Endothelial cell of umbilical vein (primary cell): Measurements from ENCODE around the gene B3GNT9. TPM values are rescaled to one million over a fixed set of nuclear protein-coding genes. Genes with fewer than 3 reads are reported as not detected.

Experiments
- BruUV-seq: library from RNA; stranded (reverse); fragments of 400-500 nt; replicated peaks from 2 replicates; lab custom pipeline; 2021; lab: Mats Ljungman, UMichigan
- CTCF ChIA-PET: fragments of 300-600, 350-600 bp; sonication (Branson Sonifier 250); formaldehyde crosslinking; loops from one replicate; lab custom pipeline; 2021; ENCODE audit warnings: antibody characterized with exemption, inconsistent platforms; lab: Charles Lee
- POLR2A ChIA-PET: fragments of 300-600, 350-600 bp; sonication (Branson Sonifier 250); formaldehyde crosslinking; loops from one replicate; lab custom pipeline; 2021; ENCODE audit warnings: antibody characterized with exemption, inconsistent platforms; lab: Charles Lee
- DNase-seq: peaks from one replicate; pipeline ENCODE4 v3.0.0-alpha.2; 2011; ENCODE audit warnings: low read depth, low spot score
- FAIRE-seq: peaks from 2 replicates; lab custom pipeline; 2011; peaks lifted over from hg19 to GRCh38; lab: Jason Lieb, UNC
- H2AFZ ChIP-seq: 2 replicates; pipeline ENCODE4 v1.6.0; 2012; ENCODE audit warnings: low read depth, low read length, control low read depth, inconsistent platforms
- H3K27ac ChIP-seq: 2 replicates; pipeline ENCODE4 v1.5.1; 2011; ENCODE audit warnings: low read depth, mild to moderate bottlenecking, control low read depth, low read length, moderate library complexity; ENCODE audit not compliant: insufficient read depth
- H3K27me3 ChIP-seq, 2 experiments: 2 replicates each; pipeline versions ENCODE4 v1.6.0 to v1.6.1; 2011; ENCODE audit warnings: low read length in 2 of 2, mixed read lengths in 1 of 2; ENCODE audit not compliant: control insufficient read depth in 2 of 2, insufficient read depth in 2 of 2
- H3K36me3 ChIP-seq, 2 experiments: 2 replicates in 1 of 2; 3 replicates in 1 of 2; pipeline ENCODE4 v1.5.1; 2011; ENCODE audit warnings: low read length in 2 of 2, mild to moderate bottlenecking in 1 of 2, moderate library complexity in 1 of 2; ENCODE audit not compliant: control insufficient read depth in 2 of 2, insufficient read depth in 2 of 2; ENCODE audit errors: extremely low read depth in 1 of 2
- H3K4me1 ChIP-seq: 3 replicates; pipeline ENCODE4 v1.5.1; 2011; ENCODE audit warnings: mild to moderate bottlenecking, low read length; ENCODE audit not compliant: control insufficient read depth, insufficient read depth; ENCODE audit errors: extremely low read depth
- H3K4me2 ChIP-seq: 2 replicates; pipeline ENCODE4 v1.6.1; 2011; ENCODE audit warnings: low read length, control low read depth, mixed read lengths; ENCODE audit not compliant: insufficient read depth
- H3K4me3 ChIP-seq, 3 experiments: fragments of 200-600 bp in 1 of 3; sonication (generic), shearing (Covaris generic) in 1 of 3; replicated peaks in 1 of 3; 2 replicates each; pipeline ENCODE4 v1.5.1; 2011 to 2016; ENCODE audit warnings: control low read depth in 3 of 3, low read length in 3 of 3, mild to moderate bottlenecking in 2 of 3, inconsistent platforms in 1 of 3, low read depth in 1 of 3, moderate library complexity in 1 of 3; ENCODE audit not compliant: insufficient read depth in 1 of 3
- H3K79me2 ChIP-seq: 2 replicates; pipeline ENCODE4 v1.6.0; 2012; ENCODE audit warnings: low read length, inconsistent platforms; ENCODE audit not compliant: control insufficient read depth, insufficient read depth
- H3K9ac ChIP-seq: replicated peaks from 2 replicates; pipeline ENCODE3; 2011; ENCODE audit warnings: low read length, control low read depth; ENCODE audit not compliant: insufficient read depth; ENCODE audit errors: extremely low read depth
- H3K9me1 ChIP-seq: replicated peaks from 3 replicates; pipeline ENCODE4 v1.6.0; 2011; ENCODE audit warnings: mild to moderate bottlenecking, low read length; ENCODE audit not compliant: control insufficient read depth, insufficient read depth; ENCODE audit errors: extremely low read depth
- H3K9me3 ChIP-seq: replicated peaks from 2 replicates; pipeline ENCODE4 v1.5.1; 2012; ENCODE audit warnings: low read length, inconsistent platforms; ENCODE audit not compliant: control insufficient read depth, insufficient read depth
- H4K20me1 ChIP-seq: replicated peaks from 2 replicates; pipeline ENCODE3; 2011; ENCODE audit warnings: mild to moderate bottlenecking, low read length; ENCODE audit not compliant: control insufficient read depth, insufficient read depth; ENCODE audit errors: extremely low read depth
- CTCF ChIP-seq, 2 donors: IDR thresholded peaks; 1 replicate in 1 of 2; 2 replicates in 1 of 2; pipeline ENCODE4 v1.5.1; 2011; ENCODE audit warnings: low read length in 2 of 2, mild to moderate bottlenecking in 2 of 2, moderate library complexity in 2 of 2, control low read depth in 1 of 2, inconsistent platforms in 1 of 2, low read depth in 1 of 2; ENCODE audit not compliant: insufficient read depth in 1 of 2; ENCODE audit errors: extremely low read depth in 1 of 2
- EZH2 ChIP-seq: IDR thresholded peaks from 2 replicates; pipeline ENCODE4 v1.6.1; 2012; ENCODE audit warnings: borderline replicate concordance, low read depth, mild to moderate bottlenecking, moderate library complexity, low read length, inconsistent platforms; ENCODE audit not compliant: severe bottlenecking
- FOS ChIP-seq: IDR thresholded peaks from 2 replicates; pipeline ENCODE4 v1.6.1; 2011; ENCODE audit warnings: mild to moderate bottlenecking, low read length, moderate library complexity, borderline replicate concordance; ENCODE audit not compliant: insufficient read depth
- GATA2 ChIP-seq: IDR thresholded peaks from 2 replicates; pipeline ENCODE4 v1.7.0; 2011; ENCODE audit warnings: low read depth, mild to moderate bottlenecking, moderate library complexity, mixed read lengths, low read length; ENCODE audit not compliant: insufficient read length, insufficient read depth
- JUN ChIP-seq: IDR thresholded peaks from 2 replicates; pipeline ENCODE4 v1.6.1; 2011; ENCODE audit warnings: borderline replicate concordance, low read depth; ENCODE audit not compliant: insufficient read length, insufficient read depth
- MAX ChIP-seq: IDR thresholded peaks from 2 replicates; pipeline ENCODE4 v1.6.1; 2011; ENCODE audit not compliant: insufficient read depth, insufficient read length
- MYC ChIP-seq: IDR thresholded peaks from one replicate; pipeline ENCODE4 v1.6.1; 2011; ENCODE audit warnings: mild to moderate bottlenecking, low read depth, low read length
- POLR2A ChIP-seq: IDR thresholded peaks from 2 replicates; pipeline ENCODE4 v1.6.1; 2012; ENCODE audit warnings: low read depth, mild to moderate bottlenecking, control low read depth, low read length
- POLR2AphosphoS5 ChIP-seq: IDR thresholded peaks from 2 replicates; pipeline ENCODE4 v1.6.1; 2012; ENCODE audit warnings: low read depth, mild to moderate bottlenecking, control low read depth, low read length, moderate library complexity; ENCODE audit not compliant: insufficient read depth
- dilution Hi-C: fragments of 300-500 bp; cut with MboI; formaldehyde crosslinking; loops from one replicate; pipeline ENCODE4 v1.15.0; 2019; ENCODE audit warnings: low sequenced_read_pairs; ENCODE audit not compliant: extremely low pct_ligation_motif_present
- intact Hi-C: fragments of 100-400 bp; cut with micrococcal nuclease; formaldehyde crosslinking; loops from one replicate; pipeline ENCODE4 v1.10.0; 2022
- polyA plus RNA-seq, 4 experiments: library from polyadenylated mRNA; depleted of rRNA in 3 of 4; stranded (reverse) in 3 of 4; unstranded in 1 of 4; fragments of >200 nt; gene quantifications; 2 replicates each; pipeline versions ENCODE4 v1.2.1 to v1.2.3, GENCODE V29; 2011 to 2012; ENCODE audit warnings: missing spikeins in 1 of 4
- total RNA-seq: library from RNA; stranded (reverse); gene quantifications from 2 replicates; pipeline ENCODE4 v1.2.3, GENCODE V29; 2021

The B3GNT9 gene
- total and polyA plus RNA-seq, 2 donors (not counting 3 experiments of a cell fraction or from before 2014, with no cell fraction given) = 4.0 to 6.4 TPM

- no TSS peak for BruUV-seq
- peaks cover 3% of the 10 kb centered on the region for H3K4me1 ChIP-seq
- no peak overlapping the region for H3K4me3 ChIP-seq
- H4K20me1 ChIP-seq = no peaks in the 10 kb centered on the region
- H3K27ac ChIP-seq = no peak overlapping the region
- FAIRE-seq = no peak
- ChIA-PET POLR2A (no interaction called here), CTCF (interaction anchor here (2.4 kb wide), 1 partner anchor 9 kb away, joined by 16 read pairs; no protein-coding TSS in a partner anchor)
- H3K9ac ChIP-seq = no peak overlapping the region
- no peak for DNase-seq
- H3K79me2 ChIP-seq = no peaks in the 10 kb centered on the region
- peaks cover 2 to 56% of the 10 kb centered on the region in 2 experiments for H3K36me3 ChIP-seq
- H3K4me2 ChIP-seq = no peak overlapping the region
- intact Hi-C loops = no loop called here
- no peaks in the 10 kb centered on the region for H3K9me3 ChIP-seq
- H2AFZ ChIP-seq = no peak overlapping the region
- TF ChIP-seq EZH2 = no peak
- dilution Hi-C loops = no loop called here
- H3K9me1 ChIP-seq = no peaks in the 10 kb centered on the region
- peaks cover 0 to 5% of the 10 kb centered on the region in 2 experiments for H3K27me3 ChIP-seq
Observed at GRCh38 chr16:67145746-67146145, 5.1 kb downstream of the B3GNT9 start.

- H2AFZ ChIP-seq = no peak overlapping the region
- H3K27ac ChIP-seq = no peak overlapping the region
- no peak overlapping the region for H3K4me3 ChIP-seq
- H3K27me3 ChIP-seq = peaks cover 0 to 2% of the 10 kb centered on the region in 2 experiments
- ChIA-PET CTCF (interaction anchor here (2.4 kb wide), 1 partner anchor 10 kb away, joined by 16 read pairs; no protein-coding TSS in a partner anchor), POLR2A (no interaction called here)
- no peak overlapping the region for H3K9ac ChIP-seq
- FAIRE-seq (no peak), DNase-seq (no peak)
- intact Hi-C loops = no loop called here
- TF ChIP-seq FOS = no peak
- TF ChIP-seq MAX = no peak
- no peak for TF ChIP-seq POLR2AphosphoS5
- no peak for TF ChIP-seq POLR2A
- no peak for TF ChIP-seq MYC
- no peak for TF ChIP-seq GATA2
- TF ChIP-seq JUN = no peak
- TF ChIP-seq EZH2 = no peak
- no peak for TF ChIP-seq CTCF (IDR thresholded peaks at IDR 0.05; ENCODE audit: extremely low read depth in 1 of 2, insufficient read depth in 1 of 2, low read depth in 1 of 2, low read length in 2 of 2)
- H3K79me2 ChIP-seq = no peaks in the 10 kb centered on the region
- peaks cover 2 to 59% of the 10 kb centered on the region in 2 experiments for H3K36me3 ChIP-seq
- no TSS peak for BruUV-seq
- no peaks in the 10 kb centered on the region for H3K9me1 ChIP-seq
- H3K4me2 ChIP-seq = no peak overlapping the region
- no peaks in the 10 kb centered on the region for H4K20me1 ChIP-seq
- no peaks in the 10 kb centered on the region for H3K9me3 ChIP-seq
- no peaks in the 10 kb centered on the region for H3K4me1 ChIP-seq
- dilution Hi-C loops = no loop called here
Observed at GRCh38 chr16:67144943-67145342, 5.9 kb downstream of the B3GNT9 start.
